ENCODE results near the gene G6PD.

DNA sequence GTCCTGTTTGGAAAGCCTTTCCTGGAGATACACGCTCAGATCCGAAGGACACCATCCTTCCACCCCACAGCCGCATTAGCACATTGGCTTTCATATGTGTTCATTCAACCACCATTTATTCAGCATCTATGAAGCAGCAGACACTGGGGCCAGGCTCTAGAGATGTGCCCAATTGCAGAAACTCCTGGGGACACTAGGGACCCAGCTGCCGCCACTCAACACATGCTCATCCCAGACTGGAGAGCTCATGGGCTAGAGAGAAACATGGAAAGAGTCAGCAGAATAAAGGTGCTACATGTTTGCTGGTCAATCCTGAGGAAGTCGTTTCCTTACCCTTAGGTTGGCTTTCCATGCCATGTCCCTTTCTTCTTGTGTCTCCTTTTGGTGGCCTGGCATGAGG is 45.9 kb upstream of the G6PD start:
- TF ChIP-seq EZH2 (IDR thresholded peaks at IDR 0.05; ENCODE audit: insufficient read depth, poor library complexity, severe bottlenecking) (no peak), EZH2phosphoT487 (IDR thresholded peaks at IDR 0.05; ENCODE audit: insufficient read depth, low read depth) (no peak)
